Motor neuron (in vitro differentiated cells): ENCODE measurements around the gene CLIC4. TPM values are rescaled to one million over a fixed set of nuclear protein-coding genes. Genes with fewer than 3 reads are reported as not detected.

ENCODE experiments used
- ATAC-seq, 8 experiments: fragments of 200-7000 bp; cut with Tn5 transposase; replicated peaks in 6 of 8; 2 replicates each; pipeline ENCODE4 v1.8.0; 2021; ENCODE audit warnings: mild to moderate bottlenecking in 8 of 8, moderate library complexity in 8 of 8
- H3K27ac ChIP-seq, 2 donors: fragments of 250-450 bp; sonication (Bioruptor Pico); 2 replicates each; pipeline ENCODE4 v1.9.0; 2021; ENCODE audit warnings: antibody characterized with exemption in 2 of 2, mild to moderate bottlenecking in 2 of 2, moderate library complexity in 1 of 2
- H3K4me1 ChIP-seq, 2 donors: fragments of 250-450 bp; sonication (Bioruptor Pico); replicated peaks in 1 of 2; 2 replicates each; pipeline ENCODE4 v1.6.1; 2021; ENCODE audit warnings: antibody characterized with exemption in 2 of 2, mild to moderate bottlenecking in 2 of 2, moderate library complexity in 1 of 2
- H3K4me3 ChIP-seq, 5 donors: fragments of 250-450 bp; sonication (Bioruptor Pico); 2 replicates each; pipeline ENCODE4 v1.9.0; 2021; ENCODE audit warnings: antibody characterized with exemption in 5 of 5, mild to moderate bottlenecking in 5 of 5, moderate library complexity in 4 of 5
- WGBS, 10 experiments: fragments of 450-650 bp; shearing (Covaris generic); methylation state at CpG; one replicate each; pipeline ENCODE4 v1.0.0; 2022; 5-methylcytosine and 5-hydroxymethylcytosine counted together
- in situ Hi-C, 9 experiments: fragments of 400-800 bp; cut with MboI; loops; one replicate each; pipeline ENCODE4 v1.15.0; 2021; ENCODE audit warnings: low sequenced_read_pairs in 9 of 9, low pct_unique_long_range_greater_than_20kb in 2 of 9; ENCODE audit not compliant: unreplicated experiment in 9 of 9
- total RNA-seq, 8 experiments: library from RNA; unstranded; fragments of 300-600 nt; gene quantifications; 2 replicates each; pipeline versions ENCODE4 v1.2.3 to v1.2.4, GENCODE V29; 2022

Gene CLIC4
- total RNA-seq, 8 experiments from 2014 or later = 77.0 to 188 (median 106) TPM

DNA sequence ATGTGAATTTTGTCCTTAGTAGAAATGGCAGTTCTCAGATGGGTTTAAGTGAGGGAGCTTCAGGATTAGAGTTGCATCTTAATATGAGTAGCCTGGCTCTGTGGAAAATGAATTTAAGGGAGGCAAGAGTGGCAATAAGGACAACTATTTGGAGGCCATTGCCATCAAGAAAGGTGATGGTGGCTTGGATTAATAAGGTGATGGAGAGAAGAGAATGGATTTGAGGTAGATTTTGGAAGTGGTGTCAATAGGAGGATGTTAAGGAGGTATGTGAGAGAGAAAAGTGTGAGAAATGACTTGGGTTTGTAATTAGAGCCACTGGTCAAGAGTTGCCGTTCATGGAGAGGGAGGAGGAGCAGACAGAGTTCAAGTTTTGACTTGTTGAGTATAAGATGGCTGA, 16.3 kb downstream of the CLIC4 start:
- in situ Hi-C loops = no loop called here
- no peak overlapping the region for H3K4me3 ChIP-seq
- ATAC-seq = no peak
- peaks cover 2 to 10% of the 10 kb centered on the region in 2 donors for H3K4me1 ChIP-seq
- WGBS, 10 experiments = 50 to 100% (median 94%) methylated on average over 1 of the region's 1 CpG; no CpG with 5 or more reads in 2 of the 10 experiments
- H3K27ac ChIP-seq = no peak overlapping the region

DNA sequence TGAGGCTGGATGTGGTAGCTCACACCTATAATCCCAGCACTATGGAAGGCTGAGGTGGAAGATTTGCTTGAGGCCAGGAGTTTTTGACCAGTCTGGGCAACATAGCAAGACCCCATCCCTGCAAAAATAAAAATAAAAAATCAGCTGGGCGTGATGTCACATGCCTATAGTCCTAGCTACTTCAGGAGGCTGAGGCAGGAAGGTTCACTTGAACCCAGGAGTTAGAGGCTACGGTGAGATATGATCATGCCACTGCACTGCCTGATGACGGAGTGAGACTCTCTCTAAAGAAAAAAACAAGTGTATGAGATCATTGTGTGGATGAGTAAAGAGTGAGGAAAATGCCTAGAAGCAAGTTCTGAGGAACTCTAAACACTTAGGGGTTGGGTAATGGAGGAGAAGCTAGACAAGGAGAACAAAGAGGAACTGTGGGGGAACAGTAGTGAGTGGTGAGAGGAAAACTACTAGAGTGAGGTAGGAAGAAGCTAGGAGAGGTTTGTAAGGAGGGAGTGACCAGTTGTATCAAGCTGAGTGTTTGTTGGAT, 17.0 kb downstream of the CLIC4 start:
- peak in 2 of 8 experiments; percentile 27 to 52 for ATAC-seq
- Histone ChIP-seq H3K4me3 (no peak overlapping the region), H3K4me1 (peaks cover 2 to 10% of the 10 kb centered on the region in 2 donors), H3K27ac (no peak overlapping the region)
- WGBS, 10 experiments = 69 to 95% (median 83%) methylated on average over 1 to 3 of the region's 3 CpGs; no CpG with 5 or more reads in 1 of the 10 experiments
- in situ Hi-C loops = no loop called here

DNA sequence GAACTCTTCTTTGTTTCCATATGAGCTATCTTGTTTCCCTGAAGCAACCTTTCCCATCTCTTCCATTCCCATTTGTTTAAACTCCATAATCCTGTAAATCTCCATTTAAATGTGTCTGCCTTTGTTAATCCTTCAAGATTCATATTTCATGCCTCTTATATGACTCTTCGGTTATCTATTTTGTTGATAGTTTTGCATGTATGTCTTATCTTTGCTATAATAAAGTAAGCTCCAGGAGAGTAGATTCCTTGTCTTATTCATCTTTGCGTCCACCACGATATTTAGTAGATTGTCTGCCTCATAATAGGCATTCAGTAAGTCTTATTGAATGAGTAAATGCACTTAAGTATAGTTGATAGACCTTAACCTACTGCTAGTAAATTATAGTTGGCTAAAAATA, 18.4 kb downstream of the CLIC4 start:
- Histone ChIP-seq H3K4me3 (no peak overlapping the region), H3K4me1 (peaks cover 2 to 10% of the 10 kb centered on the region in 2 donors), H3K27ac (no peak overlapping the region)
- 91 to 100% (median 96%) methylated on average over 2 to 3 of the region's 3 CpGs for WGBS, 10 experiments
- ATAC-seq = no peak
- in situ Hi-C loops = no loop called here

DNA sequence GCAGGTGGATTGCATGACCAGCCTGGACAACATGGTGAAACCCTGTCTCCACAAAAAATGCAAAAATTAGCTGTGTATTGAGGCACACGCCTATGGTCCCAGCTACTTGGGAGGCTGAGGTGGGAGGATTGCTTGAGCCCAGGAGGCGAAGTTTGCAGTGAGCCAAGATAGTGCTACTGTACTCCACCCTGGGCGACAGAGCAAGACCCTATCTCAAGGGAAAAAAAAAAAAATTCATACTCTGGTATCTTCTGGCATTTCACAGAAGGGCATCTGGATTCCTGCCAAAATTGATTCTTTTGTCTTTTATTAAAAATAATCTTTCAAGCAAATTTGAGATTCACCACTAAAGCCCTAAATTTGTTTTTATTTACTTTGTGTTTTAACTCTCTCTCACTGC, 19.2 kb downstream of the CLIC4 start:
- H3K4me1 ChIP-seq = peaks cover 2 to 10% of the 10 kb centered on the region in 2 donors
- in situ Hi-C loops = no loop called here
- ATAC-seq = no peak
- no peak overlapping the region for H3K27ac ChIP-seq
- 57 to 100% (median 97%) methylated on average over 1 to 3 of the region's 3 CpGs; no CpG with 5 or more reads in 6 of the 10 experiments for WGBS, 10 experiments
- no peak overlapping the region for H3K4me3 ChIP-seq

DNA sequence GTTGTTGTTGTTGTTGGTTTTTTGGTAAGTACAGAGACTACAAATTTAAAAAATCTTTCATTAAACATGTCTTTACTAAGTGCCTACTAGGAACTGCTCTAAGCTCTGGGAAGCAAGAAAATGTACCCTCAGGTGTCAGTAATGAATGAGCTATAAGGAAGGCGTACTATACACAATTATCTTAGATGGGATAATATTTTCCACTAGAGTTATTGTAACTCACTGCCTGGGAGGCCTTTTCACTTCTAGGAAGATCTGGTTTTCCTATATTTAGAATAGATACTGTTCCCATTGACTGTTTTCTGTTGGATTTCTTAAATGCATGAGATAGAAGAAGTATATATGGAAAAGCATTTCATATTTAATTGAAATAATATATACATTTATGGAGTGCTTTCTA, 19.6 kb downstream of the CLIC4 start:
- H3K27ac ChIP-seq = peak overlapping the region in 1 of 2 donors; percentile 28

DNA sequence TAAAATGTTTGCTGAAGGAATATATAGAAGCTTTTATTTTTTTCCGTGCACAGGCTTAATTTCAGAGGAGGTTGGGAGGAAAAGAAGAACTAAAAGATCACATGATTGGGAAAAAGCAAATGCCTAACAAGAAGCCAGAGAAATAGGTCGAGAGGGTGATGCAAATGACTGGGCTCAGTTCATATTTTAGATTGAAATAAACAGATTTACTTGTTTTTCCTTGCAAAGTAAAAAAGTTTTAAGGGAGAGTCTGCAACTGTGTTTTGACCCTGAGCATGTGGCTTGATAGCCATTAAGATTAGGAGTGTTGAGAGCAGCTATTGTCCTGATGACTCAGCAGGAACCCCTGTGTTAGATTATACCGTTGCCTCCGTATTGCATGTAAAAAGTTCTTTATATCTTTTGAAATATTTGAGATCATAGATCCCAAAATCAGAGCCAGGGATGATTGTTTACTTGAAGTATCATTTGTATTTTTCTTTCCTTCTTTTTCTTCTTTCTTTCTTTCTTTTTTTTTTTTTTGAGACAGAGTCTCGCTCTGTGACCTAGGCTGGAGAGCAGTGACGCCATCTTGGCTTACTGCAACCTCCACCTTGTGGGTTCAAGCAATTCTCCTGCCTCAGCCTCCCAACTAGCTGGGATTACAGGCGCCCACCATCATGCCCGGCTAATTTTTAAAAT, 20.2 kb downstream of the CLIC4 start:
- peak in 6 of 8 experiments; percentile 37 to 61 (median 58) for ATAC-seq
- Histone ChIP-seq H3K27ac (peak overlapping the region in 1 of 2 donors; percentile 56), H3K4me1 (peaks cover 2 to 10% of the 10 kb centered on the region in 2 donors), H3K4me3 (no peak overlapping the region)
- WGBS, 10 experiments = 50 to 82% (median 77%) methylated on average over 4 to 8 of the region's 8 CpGs
- in situ Hi-C loops = no loop called here

More for the DNA sequence above, 19.6 kb downstream of the CLIC4 start:
- peaks cover 2 to 10% of the 10 kb centered on the region in 2 donors for H3K4me1 ChIP-seq
- H3K4me3 ChIP-seq = no peak overlapping the region
- in situ Hi-C loops = no loop called here
- ATAC-seq = no peak
- 40 to 100% (median 100%) methylated on average over 1 of the region's 1 CpG; no CpG with 5 or more reads in 2 of the 10 experiments for WGBS, 10 experiments

DNA sequence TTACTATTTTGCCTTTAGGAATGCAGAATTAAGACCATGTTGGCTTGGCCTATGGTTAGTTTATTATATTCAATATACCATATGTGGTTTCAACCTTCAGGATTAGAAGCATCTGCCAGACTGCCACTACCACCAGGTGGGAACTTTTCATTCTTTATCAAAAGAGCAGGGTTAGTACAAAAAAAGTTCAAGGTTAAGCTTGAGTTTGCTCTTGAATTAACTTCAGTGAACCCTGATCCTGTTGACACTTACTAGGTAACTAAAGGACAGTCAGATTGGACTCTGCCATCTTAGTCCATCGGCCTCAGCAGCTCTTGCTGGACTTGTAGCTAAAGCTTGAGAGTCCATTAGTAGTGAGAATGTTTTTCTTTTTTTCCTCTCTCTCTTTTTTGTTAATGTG, 22.1 kb downstream of the CLIC4 start:
- 92 to 100% (median 100%) methylated on average over 1 of the region's 1 CpG; no CpG with 5 or more reads in 4 of the 10 experiments for WGBS, 10 experiments
- ATAC-seq = no peak
- in situ Hi-C loops = no loop called here
- Histone ChIP-seq H3K4me1 (peaks cover 2 to 10% of the 10 kb centered on the region in 2 donors), H3K4me3 (no peak overlapping the region), H3K27ac (no peak overlapping the region)

DNA sequence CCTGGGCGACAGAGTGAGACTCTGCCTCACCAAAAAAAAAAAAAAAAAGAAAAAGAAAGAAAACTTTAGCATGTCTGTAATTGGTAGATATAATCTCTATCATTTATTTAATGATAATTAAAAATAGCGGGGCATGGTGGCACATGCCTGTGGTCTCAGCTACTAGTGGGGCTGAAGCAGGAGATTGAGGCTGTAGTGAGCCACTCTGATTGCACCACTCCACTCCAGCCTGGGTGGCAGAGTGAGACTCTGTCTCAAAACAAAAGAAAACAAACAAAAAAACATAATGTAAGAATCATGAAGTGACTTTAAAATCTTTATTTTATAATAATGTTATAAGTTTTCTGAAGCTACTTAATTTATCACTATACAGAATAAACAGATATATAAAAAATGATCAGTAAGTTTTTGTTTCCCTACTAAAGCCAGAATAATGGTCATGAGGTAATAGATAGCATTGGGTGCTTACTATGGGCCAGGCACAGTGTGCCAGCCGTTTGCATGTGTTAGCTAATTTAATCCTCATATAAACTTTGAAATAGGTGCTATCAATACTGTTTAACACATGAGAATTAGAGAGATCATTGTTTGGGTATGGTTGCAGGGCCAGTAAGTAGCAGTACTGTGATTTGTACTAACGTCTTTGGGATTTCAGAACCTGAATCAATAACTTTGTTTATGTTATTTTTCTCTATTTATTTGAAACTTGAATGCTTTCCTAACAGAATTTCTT, 23.8 kb downstream of the CLIC4 start:
- Histone ChIP-seq H3K27ac (no peak overlapping the region), H3K4me1 (peaks cover 2 to 10% of the 10 kb centered on the region in 2 donors), H3K4me3 (no peak overlapping the region)
- 51 to 100% (median 79%) methylated on average over 1 to 4 of the region's 4 CpGs for WGBS, 10 experiments
- no peak for ATAC-seq
- in situ Hi-C loops = no loop called here

DNA sequence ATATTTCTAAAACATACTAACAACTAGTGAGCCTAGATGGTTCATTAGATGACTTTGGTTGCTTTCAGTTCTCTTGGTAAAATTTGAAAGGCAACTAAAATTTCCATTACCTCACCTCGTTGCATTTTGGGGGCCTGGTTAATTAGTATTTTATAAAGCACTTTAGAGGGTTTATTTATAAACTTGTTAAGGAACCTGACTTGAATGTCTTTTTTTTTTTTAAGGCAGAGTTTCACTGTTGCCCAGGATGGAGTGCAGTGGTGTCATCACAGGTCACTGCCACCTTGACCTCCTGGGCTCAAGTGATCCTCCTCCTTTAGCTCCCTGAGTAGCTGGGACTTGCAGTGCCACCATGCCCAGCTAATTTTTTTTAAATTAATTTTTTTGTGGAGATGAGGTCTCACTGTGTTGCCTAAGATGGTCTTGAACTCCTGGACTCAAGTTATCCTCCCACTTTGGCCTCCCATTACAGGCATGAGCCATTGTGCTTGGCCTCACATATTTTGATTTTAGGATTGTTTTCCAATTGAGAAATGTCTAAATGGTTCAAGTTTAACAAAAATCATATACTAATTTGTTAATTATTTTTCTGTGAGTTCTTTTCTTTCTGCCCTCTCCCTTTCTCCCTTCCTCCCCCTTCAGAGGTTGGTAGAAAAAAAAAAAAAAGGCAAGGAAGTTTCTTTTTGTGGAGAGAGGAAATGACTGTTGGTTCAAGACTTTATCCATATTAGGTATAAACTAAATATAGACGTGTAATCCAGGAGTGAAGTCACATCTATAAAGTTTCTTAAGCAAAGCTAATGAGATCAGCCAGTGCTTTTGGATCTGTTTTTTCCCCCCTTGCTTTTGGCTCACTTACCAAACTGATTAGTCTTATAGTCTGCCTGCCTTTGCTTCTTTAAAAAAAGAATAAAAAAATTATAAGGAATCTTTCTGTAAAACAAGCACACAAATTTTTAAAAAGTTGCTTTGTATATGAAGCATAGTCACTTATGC, 24.7 kb downstream of the CLIC4 start:
- 25 to 100% (median 50%) methylated on average over 1 to 2 of the region's 2 CpGs for WGBS, 10 experiments
- no peak overlapping the region for H3K4me3 ChIP-seq
- no peak overlapping the region for H3K27ac ChIP-seq
- in situ Hi-C loops = no loop called here
- H3K4me1 ChIP-seq = peaks cover 2 to 10% of the 10 kb centered on the region in 2 donors
- peak in 3 of 8 experiments; percentile 71 to 85 (median 73) for ATAC-seq

DNA sequence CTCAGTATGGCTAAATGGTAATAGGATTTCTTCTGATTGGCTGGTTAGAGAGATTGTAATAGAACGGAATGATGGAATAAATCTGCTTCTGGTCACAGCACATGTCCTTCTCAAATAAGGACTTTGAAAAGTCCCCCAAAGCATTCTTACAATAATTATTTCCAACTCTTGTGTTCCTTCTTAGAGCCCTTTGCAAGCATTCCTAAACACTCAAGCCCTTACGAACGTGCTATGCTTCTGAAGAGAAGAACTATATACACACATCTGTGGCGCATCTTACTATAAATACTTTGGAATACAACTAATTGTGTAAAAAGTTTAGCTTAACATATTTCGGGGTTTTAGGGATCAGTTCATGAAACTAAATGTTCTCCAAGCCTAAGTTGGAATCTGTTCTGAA, 25.6 kb downstream of the CLIC4 start:
- 0 to 100% (median 89%) methylated on average over 2 to 5 of the region's 5 CpGs for WGBS, 10 experiments
- in situ Hi-C loops = no loop called here
- peaks cover 4% of the 10 kb centered on the region in 2 donors for H3K4me1 ChIP-seq
- peak in 1 of 8 experiments; percentile 24 for ATAC-seq
- H3K27ac ChIP-seq = no peak overlapping the region
- no peak overlapping the region for H3K4me3 ChIP-seq

DNA sequence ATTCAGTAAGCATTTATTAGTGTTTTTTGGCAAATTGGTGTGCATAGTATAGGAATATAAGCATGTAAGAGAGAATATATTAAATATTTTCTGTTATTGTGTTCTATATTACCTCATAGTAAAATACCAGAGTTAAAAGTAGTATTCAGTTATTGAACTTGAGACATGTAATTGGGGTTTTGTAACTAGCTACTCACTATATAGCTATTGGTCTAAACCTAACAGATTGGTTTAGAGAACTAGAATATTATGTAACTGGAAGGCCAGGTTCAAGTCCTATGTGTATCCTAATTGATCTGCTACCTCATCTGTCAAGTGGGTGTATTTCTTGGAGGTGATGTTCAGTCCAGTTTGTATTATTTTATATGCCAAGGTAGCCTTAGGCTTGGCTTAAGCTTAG, 26.3 kb downstream of the CLIC4 start:
- Histone ChIP-seq H3K27ac (no peak overlapping the region), H3K4me1 (peaks cover 4 to 7% of the 10 kb centered on the region in 2 donors), H3K4me3 (no peak overlapping the region)
- in situ Hi-C loops = no loop called here
- no peak for ATAC-seq

DNA sequence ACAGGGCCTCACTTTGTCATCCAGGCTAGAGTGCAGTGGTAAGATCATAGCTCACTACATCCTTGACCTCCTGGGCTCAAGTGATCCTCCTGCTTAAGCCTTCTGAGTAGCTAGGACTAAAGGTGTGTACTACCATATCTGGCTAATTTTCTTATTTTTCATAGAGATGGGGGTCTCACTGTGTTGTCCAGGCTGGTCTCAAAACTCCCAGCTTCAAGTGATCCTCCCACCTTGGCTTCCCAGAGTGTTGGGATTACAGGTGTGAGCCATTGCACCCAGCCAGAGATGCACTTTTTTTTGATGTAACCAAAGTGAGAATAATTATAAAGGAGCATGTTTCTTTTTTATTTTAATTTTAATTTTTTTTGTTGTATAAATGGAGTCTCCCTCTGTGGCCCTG, 28.4 kb downstream of the CLIC4 start:
- H3K27ac ChIP-seq = no peak overlapping the region
- no peak for ATAC-seq
- in situ Hi-C loops = no loop called here
- H3K4me1 ChIP-seq = peaks cover 7 to 8% of the 10 kb centered on the region in 2 donors
- H3K4me3 ChIP-seq = no peak overlapping the region
